B cell (primary cell): Measurements from ENCODE around the gene TIMM10.

Experiments
- CTCF ChIP-seq: fragments of 200-600 bp; IDR thresholded peaks from one replicate; pipeline ENCODE4 v1.8.0; 2022; ENCODE audit warnings: antibody characterized with exemption, mild to moderate bottlenecking
- EZH2 ChIP-seq: IDR thresholded peaks from 2 replicates; pipeline ENCODE4 v1.6.1; 2012; ENCODE audit warnings: borderline replicate concordance, low read depth, mild to moderate bottlenecking, moderate library complexity, low read length; ENCODE audit not compliant: insufficient read depth, poor library complexity, severe bottlenecking

GRCh38 chr11:57571606-57572005 lies 41.1 kb upstream of the TIMM10 start:
- TF ChIP-seq CTCF (no peak), EZH2 (no peak)
